ENCODE results near the gene SLC23A1.

SLC23A1 gene

DNA sequence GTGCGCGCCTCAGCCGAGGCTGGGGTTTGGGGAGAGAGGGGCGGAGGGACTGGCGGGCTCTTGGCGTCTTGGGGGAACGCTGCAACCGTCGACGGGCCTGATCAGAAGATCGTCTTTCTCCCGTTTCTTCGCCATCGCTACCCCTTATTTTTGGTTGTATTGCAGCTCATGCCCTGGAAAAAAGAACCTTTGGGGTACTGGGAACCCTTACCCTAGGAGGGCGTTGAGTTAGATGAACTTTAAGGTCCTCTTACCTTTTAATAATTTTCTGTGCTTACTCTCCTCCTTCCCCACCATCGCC, 40.7 kb downstream of the SLC23A1 start:
- H3K36me3 ChIP-seq (ENCODE audit: insufficient read depth), result no peaks in the 10 kb centered on the region
- H2AFZ ChIP-seq (ENCODE audit: low read depth), result peak overlapping the region; percentile 58; the same call in 1 of the 2 replicates
- TF ChIP-seq, protein P1, sequence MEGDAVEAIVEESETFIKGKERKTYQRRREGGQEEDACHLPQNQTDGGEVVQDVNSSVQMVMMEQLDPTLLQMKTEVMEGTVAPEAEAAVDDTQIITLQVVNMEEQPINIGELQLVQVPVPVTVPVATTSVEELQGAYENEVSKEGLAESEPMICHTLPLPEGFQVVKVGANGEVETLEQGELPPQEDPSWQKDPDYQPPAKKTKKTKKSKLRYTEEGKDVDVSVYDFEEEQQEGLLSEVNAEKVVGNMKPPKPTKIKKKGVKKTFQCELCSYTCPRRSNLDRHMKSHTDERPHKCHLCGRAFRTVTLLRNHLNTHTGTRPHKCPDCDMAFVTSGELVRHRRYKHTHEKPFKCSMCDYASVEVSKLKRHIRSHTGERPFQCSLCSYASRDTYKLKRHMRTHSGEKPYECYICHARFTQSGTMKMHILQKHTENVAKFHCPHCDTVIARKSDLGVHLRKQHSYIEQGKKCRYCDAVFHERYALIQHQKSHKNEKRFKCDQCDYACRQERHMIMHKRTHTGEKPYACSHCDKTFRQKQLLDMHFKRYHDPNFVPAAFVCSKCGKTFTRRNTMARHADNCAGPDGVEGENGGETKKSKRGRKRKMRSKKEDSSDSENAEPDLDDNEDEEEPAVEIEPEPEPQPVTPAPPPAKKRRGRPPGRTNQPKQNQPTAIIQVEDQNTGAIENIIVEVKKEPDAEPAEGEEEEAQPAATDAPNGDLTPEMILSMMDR (conservative IDR thresholded peaks at IDR 0.05; ENCODE audit: low read depth, low read length), result no peak
- H3K4me1 ChIP-seq (ENCODE audit: low read depth, poor library complexity, severe bottlenecking), result peaks cover 22% of the 10 kb centered on the region
- no peak overlapping the region for H3K4me3 ChIP-seq (IDR thresholded peaks at IDR 0.05; ENCODE audit: insufficient read depth, low read depth, low read length)
- H4K20me1 ChIP-seq (ENCODE audit: insufficient read depth), result no peaks in the 10 kb centered on the region
- peak overlapping the region; percentile 86 for H3K9ac ChIP-seq
- no peaks in the 10 kb centered on the region for H3K27me3 ChIP-seq (ENCODE audit: insufficient read depth, low read depth)
- H3K4me2 ChIP-seq, result peak overlapping the region; percentile 91
- H3K79me2 ChIP-seq (ENCODE audit: insufficient read depth, low read depth), result peaks cover 50% of the 10 kb centered on the region
- H3K27ac ChIP-seq, result peak overlapping the region; percentile 93

DNA sequence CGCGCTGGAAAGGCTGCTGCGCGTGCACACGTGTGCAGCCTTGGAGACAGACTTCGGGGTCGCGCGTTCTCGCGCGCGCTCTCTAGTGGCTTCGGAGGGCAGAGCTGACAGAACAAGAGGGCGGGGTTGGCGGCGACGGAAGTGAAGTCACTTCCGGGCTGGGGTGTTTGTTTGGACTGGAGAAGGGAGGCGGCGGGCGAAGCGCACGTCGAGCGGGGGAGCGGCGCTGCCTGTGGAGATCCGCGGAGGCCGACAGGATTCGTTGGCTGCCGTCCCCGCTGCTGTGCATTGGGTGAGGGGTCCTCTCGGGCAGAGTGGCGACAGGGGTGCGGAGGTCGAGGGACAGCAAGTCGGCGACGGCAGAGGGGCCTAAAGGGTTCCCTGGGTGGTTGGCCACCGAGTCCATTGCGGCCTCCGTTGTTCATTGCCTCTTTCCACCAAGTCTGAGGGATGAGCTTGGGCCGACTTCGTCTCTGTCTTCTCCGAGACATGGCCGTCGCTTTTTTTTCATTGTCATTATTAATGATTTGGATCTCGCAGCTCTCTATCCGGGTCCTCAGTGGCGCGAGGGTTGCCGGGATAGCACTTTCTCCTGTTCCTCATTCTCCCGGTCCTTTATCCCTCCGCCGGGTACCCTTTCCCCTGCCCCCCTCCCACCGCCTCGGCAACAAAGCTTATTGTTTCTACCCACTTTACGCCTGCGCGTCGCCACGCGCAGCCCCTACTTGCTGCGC, 41.2 kb downstream of the SLC23A1 start, which contains the start of gene PAIP2:
PAIP2 (plus strand) TSS at position 166 of the 734 bp plus-strand sequence. CDS start 21,931 bp downstream, outside the sequence.
- H3K79me2 ChIP-seq (ENCODE audit: insufficient read depth, low read depth), result peaks cover 45% of the 10 kb centered on the region
- peak within 1 kb of the TSS; percentile 91 for H3K4me2 ChIP-seq
- H2AFZ ChIP-seq (ENCODE audit: low read depth), result peak within 1 kb of the TSS; percentile 58
- H3K4me3 ChIP-seq (IDR thresholded peaks at IDR 0.05; ENCODE audit: insufficient read depth, low read depth, low read length), result no peak within 1 kb of the TSS
- H3K36me3 ChIP-seq (ENCODE audit: insufficient read depth), result no peaks in the 10 kb centered on the region
- peak within 1 kb of the TSS; percentile 86 for H3K9ac ChIP-seq
- TF ChIP-seq, protein P1 (conservative IDR thresholded peaks at IDR 0.05; ENCODE audit: low read depth, low read length), result peak; percentile 50; the same call in 1 of the 2 replicates
- H3K27ac ChIP-seq, result peak within 1 kb of the TSS; percentile 93
- peaks cover 22% of the 10 kb centered on the region for H3K4me1 ChIP-seq (ENCODE audit: low read depth, poor library complexity, severe bottlenecking)
- no peaks in the 10 kb centered on the region for H3K27me3 ChIP-seq (ENCODE audit: insufficient read depth, low read depth)
- no peaks in the 10 kb centered on the region for H4K20me1 ChIP-seq (ENCODE audit: insufficient read depth)

DNA sequence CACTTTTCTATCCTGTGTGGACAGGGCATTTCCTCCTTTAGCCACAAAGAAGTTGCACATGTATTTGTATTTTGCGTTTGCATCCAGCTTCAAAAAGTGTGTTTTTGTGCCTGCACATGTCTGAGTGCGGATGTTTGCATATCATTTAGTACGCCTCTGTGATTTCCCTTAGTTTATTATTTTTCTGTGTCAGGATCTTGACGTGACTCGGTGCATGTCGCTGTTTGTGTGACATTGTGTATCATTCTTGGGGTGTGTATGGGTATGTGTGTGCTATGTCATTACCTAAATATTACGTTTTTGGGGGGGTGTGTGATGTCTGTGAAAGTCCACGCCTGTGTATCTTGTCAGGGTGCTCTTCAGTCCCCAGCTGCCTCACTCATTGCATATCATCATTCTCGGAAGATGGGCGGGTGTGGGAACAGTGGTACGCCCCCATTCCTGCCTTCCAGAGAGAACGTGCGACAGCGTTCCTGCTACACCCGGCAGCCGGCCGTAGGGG, 41.9 kb downstream of the SLC23A1 start:
- no peak overlapping the region for H3K4me3 ChIP-seq (IDR thresholded peaks at IDR 0.05; ENCODE audit: insufficient read depth, low read depth, low read length)
- H3K4me1 ChIP-seq (ENCODE audit: low read depth, poor library complexity, severe bottlenecking), result peaks cover 22% of the 10 kb centered on the region
- peak overlapping the region; percentile 80 for H3K4me2 ChIP-seq
- TF ChIP-seq, protein P1 (conservative IDR thresholded peaks at IDR 0.05; ENCODE audit: low read depth, low read length), result no peak; the same call in 1 of the 2 replicates
- no peaks in the 10 kb centered on the region for H3K27me3 ChIP-seq (ENCODE audit: insufficient read depth, low read depth)
- H2AFZ ChIP-seq (ENCODE audit: low read depth), result peak overlapping the region; percentile 58
- H3K36me3 ChIP-seq (ENCODE audit: insufficient read depth), result no peaks in the 10 kb centered on the region
- H3K27ac ChIP-seq, result no peak overlapping the region; the same call in 1 of the 2 replicates
- H4K20me1 ChIP-seq (ENCODE audit: insufficient read depth), result no peaks in the 10 kb centered on the region
- peak overlapping the region; percentile 86; the same call in 1 of the 2 replicates for H3K9ac ChIP-seq
- H3K79me2 ChIP-seq (ENCODE audit: insufficient read depth, low read depth), result peaks cover 39% of the 10 kb centered on the region

DNA sequence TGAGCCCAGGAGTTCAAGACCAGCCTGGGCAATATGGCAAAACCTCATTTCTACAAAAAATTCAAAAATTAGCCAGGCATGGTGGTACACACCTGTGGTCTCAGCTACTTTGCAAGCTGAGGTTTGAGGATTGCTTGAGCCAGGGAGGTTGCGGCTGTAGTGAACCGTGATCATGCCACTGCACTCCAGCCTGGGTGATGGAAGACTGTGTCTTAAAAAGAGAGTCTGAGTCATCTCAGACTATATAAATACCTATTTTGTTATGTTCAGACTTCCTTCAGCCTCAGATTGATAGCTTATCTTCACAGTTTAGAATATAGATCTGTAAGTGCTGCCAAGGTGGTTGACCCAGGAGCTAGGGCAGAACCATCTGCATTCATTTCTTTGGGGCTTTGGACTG, 43.0 kb downstream of the SLC23A1 start:
- Histone ChIP-seq H3K79me2 (ENCODE audit: insufficient read depth, low read depth) (peaks cover 27% of the 10 kb centered on the region), H3K27ac (no peak overlapping the region), H3K36me3 (ENCODE audit: insufficient read depth) (no peaks in the 10 kb centered on the region), H3K4me2 (no peak overlapping the region), H3K9ac (no peak overlapping the region), H3K27me3 (ENCODE audit: insufficient read depth, low read depth) (no peaks in the 10 kb centered on the region), H4K20me1 (ENCODE audit: insufficient read depth) (no peaks in the 10 kb centered on the region), H3K4me1 (ENCODE audit: low read depth, poor library complexity, severe bottlenecking) (peaks cover 22% of the 10 kb centered on the region), H2AFZ (ENCODE audit: low read depth) (no peak overlapping the region), H3K4me3 (IDR thresholded peaks at IDR 0.05; ENCODE audit: insufficient read depth, low read depth, low read length) (no peak overlapping the region)
- TF ChIP-seq, protein P1 (conservative IDR thresholded peaks at IDR 0.05; ENCODE audit: low read depth, low read length), result no peak

Data from KMS-11 (cell line).